ENCODE data around the gene PRSS12.

PRSS12 gene

GRCh38 chr4:118367361-118367760 lies 14.6 kb upstream of the PRSS12 start:
- TF ChIP-seq SIN3A (IDR thresholded peaks at IDR 0.05; ENCODE audit: borderline replicate concordance, insufficient read depth, low read length) (no peak), REST (IDR thresholded peaks at IDR 0.05; ENCODE audit: insufficient read depth in 1 of 2, low read depth in 2 of 2, low read length in 2 of 2) (no peak), TAF1 (IDR thresholded peaks at IDR 0.05; ENCODE audit: borderline replicate concordance, insufficient read depth, low read length) (no peak), POLR2AphosphoS5 (IDR thresholded peaks at IDR 0.05; ENCODE audit: low read depth, low read length) (no peak), FOXP2 (optimal IDR thresholded peaks at IDR 0.05; ENCODE audit: borderline replicate concordance, extremely low read depth, extremely low read length, insufficient read depth) (no peak)

GRCh38 chr4:118363166-118363565 lies 10.4 kb upstream of the PRSS12 start:
- TF ChIP-seq FOXP2 (optimal IDR thresholded peaks at IDR 0.05; ENCODE audit: borderline replicate concordance, extremely low read depth, extremely low read length, insufficient read depth) (no peak), POLR2AphosphoS5 (IDR thresholded peaks at IDR 0.05; ENCODE audit: low read depth, low read length) (no peak), REST (IDR thresholded peaks at IDR 0.05; ENCODE audit: insufficient read depth in 1 of 2, low read depth in 2 of 2, low read length in 2 of 2) (no peak), SIN3A (IDR thresholded peaks at IDR 0.05; ENCODE audit: borderline replicate concordance, insufficient read depth, low read length) (no peak), TAF1 (IDR thresholded peaks at IDR 0.05; ENCODE audit: borderline replicate concordance, insufficient read depth, low read length) (no peak)

- TF ChIP-seq SIN3A (IDR thresholded peaks at IDR 0.05; ENCODE audit: borderline replicate concordance, insufficient read depth, low read length) (no peak), POLR2AphosphoS5 (IDR thresholded peaks at IDR 0.05; ENCODE audit: low read depth, low read length) (no peak), REST (IDR thresholded peaks at IDR 0.05; ENCODE audit: insufficient read depth in 1 of 2, low read depth in 2 of 2, low read length in 2 of 2) (no peak), FOXP2 (optimal IDR thresholded peaks at IDR 0.05; ENCODE audit: borderline replicate concordance, extremely low read depth, extremely low read length, insufficient read depth) (no peak), TAF1 (IDR thresholded peaks at IDR 0.05; ENCODE audit: borderline replicate concordance, insufficient read depth, low read length) (no peak)
Observed at GRCh38 chr4:118361192-118361591, 8.4 kb upstream of the PRSS12 start.

GRCh38 chr4:118360106-118360505 lies 7.3 kb upstream of the PRSS12 start:
- TF ChIP-seq POLR2AphosphoS5 (IDR thresholded peaks at IDR 0.05; ENCODE audit: low read depth, low read length) = no peak
- TF ChIP-seq FOXP2 (optimal IDR thresholded peaks at IDR 0.05; ENCODE audit: borderline replicate concordance, extremely low read depth, extremely low read length, insufficient read depth) = no peak
- no peak for TF ChIP-seq REST (IDR thresholded peaks at IDR 0.05; ENCODE audit: insufficient read depth in 1 of 2, low read depth in 2 of 2, low read length in 2 of 2)
- TF ChIP-seq SIN3A (IDR thresholded peaks at IDR 0.05; ENCODE audit: borderline replicate concordance, insufficient read depth, low read length) = no peak
- no peak for TF ChIP-seq TAF1 (IDR thresholded peaks at IDR 0.05; ENCODE audit: borderline replicate concordance, insufficient read depth, low read length)

- TF ChIP-seq FOXP2 (optimal IDR thresholded peaks at IDR 0.05; ENCODE audit: borderline replicate concordance, extremely low read depth, extremely low read length, insufficient read depth) (no peak), SIN3A (IDR thresholded peaks at IDR 0.05; ENCODE audit: borderline replicate concordance, insufficient read depth, low read length) (no peak), REST (IDR thresholded peaks at IDR 0.05; ENCODE audit: insufficient read depth in 1 of 2, low read depth in 2 of 2, low read length in 2 of 2) (no peak), POLR2AphosphoS5 (IDR thresholded peaks at IDR 0.05; ENCODE audit: low read depth, low read length) (no peak), TAF1 (IDR thresholded peaks at IDR 0.05; ENCODE audit: borderline replicate concordance, insufficient read depth, low read length) (no peak)
Observed at GRCh38 chr4:118357601-118358000, 4.8 kb upstream of the PRSS12 start.
